ENCODE results near the gene OGT.

The OGT gene

GRCh38 chrX:71618303-71618721 is 85.4 kb downstream of the OGT start, which contains the start of gene CXCR3:
TSS of gene CXCR3 (minus strand) at chrX:71618511. CDS start at chrX:71618449, 62 bp downstream.
- Histone ChIP-seq H3K9me2 (replicated peaks; ENCODE audit: control insufficient read depth, low read length) (no peaks in the 10 kb centered on the region), H3F3A (ENCODE audit: control insufficient read depth, insufficient read depth) (no peaks in the 10 kb centered on the region), H3K4me1 (ENCODE audit: control insufficient read depth, low read length) (peaks cover 12% of the 10 kb centered on the region), H3K27me3 (ENCODE audit: control insufficient read depth, low read length) (no peaks in the 10 kb centered on the region), H3K4me3 (ENCODE audit: low read length) (no peak within 1 kb of the TSS), H3K36me3 (ENCODE audit: control insufficient read depth, low read length) (no peaks in the 10 kb centered on the region), H3K27ac (ENCODE audit: low read depth, low read length) (no peak within 1 kb of the TSS), H4K20me1 (ENCODE audit: control insufficient read depth, insufficient read depth, low read depth, low read length) (no peaks in the 10 kb centered on the region), H3K4me2 (ENCODE audit: low read length) (no peak within 1 kb of the TSS), H3K9me3 (ENCODE audit: control insufficient read depth, insufficient read depth, low read length) (no peaks in the 10 kb centered on the region), H3K79me2 (ENCODE audit: control insufficient read depth, low read length) (no peaks in the 10 kb centered on the region)
- TF ChIP-seq EZH2phosphoT487 (IDR thresholded peaks at IDR 0.05; ENCODE audit: borderline replicate concordance, low read length), result no peak
- TF ChIP-seq, protein P1, sequence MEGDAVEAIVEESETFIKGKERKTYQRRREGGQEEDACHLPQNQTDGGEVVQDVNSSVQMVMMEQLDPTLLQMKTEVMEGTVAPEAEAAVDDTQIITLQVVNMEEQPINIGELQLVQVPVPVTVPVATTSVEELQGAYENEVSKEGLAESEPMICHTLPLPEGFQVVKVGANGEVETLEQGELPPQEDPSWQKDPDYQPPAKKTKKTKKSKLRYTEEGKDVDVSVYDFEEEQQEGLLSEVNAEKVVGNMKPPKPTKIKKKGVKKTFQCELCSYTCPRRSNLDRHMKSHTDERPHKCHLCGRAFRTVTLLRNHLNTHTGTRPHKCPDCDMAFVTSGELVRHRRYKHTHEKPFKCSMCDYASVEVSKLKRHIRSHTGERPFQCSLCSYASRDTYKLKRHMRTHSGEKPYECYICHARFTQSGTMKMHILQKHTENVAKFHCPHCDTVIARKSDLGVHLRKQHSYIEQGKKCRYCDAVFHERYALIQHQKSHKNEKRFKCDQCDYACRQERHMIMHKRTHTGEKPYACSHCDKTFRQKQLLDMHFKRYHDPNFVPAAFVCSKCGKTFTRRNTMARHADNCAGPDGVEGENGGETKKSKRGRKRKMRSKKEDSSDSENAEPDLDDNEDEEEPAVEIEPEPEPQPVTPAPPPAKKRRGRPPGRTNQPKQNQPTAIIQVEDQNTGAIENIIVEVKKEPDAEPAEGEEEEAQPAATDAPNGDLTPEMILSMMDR (IDR thresholded peaks at IDR 0.05; ENCODE audit: low read depth, low read length, poor library complexity, severe bottlenecking), result no peak

DNA sequence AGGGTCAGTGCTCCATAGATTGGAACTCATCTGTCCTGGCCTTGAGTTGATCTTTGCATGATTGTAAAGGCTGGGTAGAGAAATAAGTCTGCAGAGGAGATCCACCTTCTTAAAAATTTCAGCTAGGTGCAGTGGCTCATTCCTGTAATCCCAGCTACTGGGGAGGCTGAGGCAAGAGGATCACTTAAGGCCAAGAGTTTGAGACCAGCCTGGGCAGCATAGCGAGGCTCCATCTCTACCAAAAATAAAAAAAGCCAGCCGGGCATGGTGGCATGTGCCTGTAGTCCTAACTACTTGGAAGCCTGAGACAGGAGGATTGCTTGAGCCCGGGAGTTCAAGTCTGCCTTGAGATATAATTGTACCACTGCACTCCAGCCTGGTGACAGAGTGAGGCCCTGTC is 85.9 kb downstream of the OGT start:
- Histone ChIP-seq H3K27me3 (ENCODE audit: control insufficient read depth, low read length) (no peaks in the 10 kb centered on the region), H3K4me3 (ENCODE audit: low read length) (no peak overlapping the region), H3K27ac (ENCODE audit: low read depth, low read length) (no peak overlapping the region), H3K9me3 (ENCODE audit: control insufficient read depth, insufficient read depth, low read length) (no peaks in the 10 kb centered on the region), H3K36me3 (ENCODE audit: control insufficient read depth, low read length) (no peaks in the 10 kb centered on the region), H3F3A (ENCODE audit: control insufficient read depth, insufficient read depth) (no peaks in the 10 kb centered on the region), H3K9me2 (replicated peaks; ENCODE audit: control insufficient read depth, low read length) (no peaks in the 10 kb centered on the region), H3K4me2 (ENCODE audit: low read length) (no peak overlapping the region), H4K20me1 (ENCODE audit: control insufficient read depth, insufficient read depth, low read depth, low read length) (no peaks in the 10 kb centered on the region), H3K4me1 (ENCODE audit: control insufficient read depth, low read length) (peaks cover 17% of the 10 kb centered on the region), H3K79me2 (ENCODE audit: control insufficient read depth, low read length) (no peaks in the 10 kb centered on the region)
- TF ChIP-seq EZH2phosphoT487 (IDR thresholded peaks at IDR 0.05; ENCODE audit: borderline replicate concordance, low read length), result no peak
- TF ChIP-seq, protein P1 (IDR thresholded peaks at IDR 0.05; ENCODE audit: low read depth, low read length, poor library complexity, severe bottlenecking), result no peak

DNA sequence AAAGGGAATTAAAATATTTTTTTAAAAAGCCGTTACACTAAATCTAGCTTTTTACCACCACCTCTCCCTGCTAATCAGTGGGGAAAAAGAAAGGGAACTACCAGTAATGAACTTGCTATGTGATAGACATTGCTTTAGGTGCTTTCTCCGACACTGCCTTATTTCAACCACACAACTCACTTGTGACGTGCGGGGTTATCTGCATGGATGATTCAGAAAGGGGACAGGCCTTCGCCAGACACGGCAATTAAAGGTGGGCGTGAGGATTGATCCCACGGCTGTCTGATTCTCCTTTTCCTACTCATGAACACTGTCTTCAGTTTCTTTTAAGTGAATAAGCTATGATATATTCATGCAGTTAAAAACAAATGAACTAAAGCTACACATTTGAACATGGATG is 86.3 kb downstream of the OGT start:
- Histone ChIP-seq H3K27me3 (ENCODE audit: control insufficient read depth, low read length) (no peaks in the 10 kb centered on the region), H4K20me1 (ENCODE audit: control insufficient read depth, insufficient read depth, low read depth, low read length) (no peaks in the 10 kb centered on the region), H3K27ac (ENCODE audit: low read depth, low read length) (no peak overlapping the region), H3K9me2 (replicated peaks; ENCODE audit: control insufficient read depth, low read length) (no peaks in the 10 kb centered on the region), H3K4me1 (ENCODE audit: control insufficient read depth, low read length) (peaks cover 18% of the 10 kb centered on the region), H3K79me2 (ENCODE audit: control insufficient read depth, low read length) (no peaks in the 10 kb centered on the region), H3K36me3 (ENCODE audit: control insufficient read depth, low read length) (no peaks in the 10 kb centered on the region), H3K4me2 (ENCODE audit: low read length) (no peak overlapping the region), H3F3A (ENCODE audit: control insufficient read depth, insufficient read depth) (no peaks in the 10 kb centered on the region), H3K9me3 (ENCODE audit: control insufficient read depth, insufficient read depth, low read length) (no peaks in the 10 kb centered on the region), H3K4me3 (ENCODE audit: low read length) (no peak overlapping the region)
- TF ChIP-seq EZH2phosphoT487 (IDR thresholded peaks at IDR 0.05; ENCODE audit: borderline replicate concordance, low read length), result no peak
- TF ChIP-seq, protein P1 (IDR thresholded peaks at IDR 0.05; ENCODE audit: low read depth, low read length, poor library complexity, severe bottlenecking), result no peak

Measured in DOHH2 (cell line).